GM12878 (cell line): ENCODE data around the gene POLA2.
"Not testable (repeated sequence)": the region's sequence is repeated elsewhere in the genome, so short reads cannot be mapped to it uniquely, and the experiment has no call there.

ENCODE experiments used
- ATF2 ChIP-seq: IDR thresholded peaks from 2 replicates; pipeline ENCODE4 v1.6.1; 2012; ENCODE audit warnings: low read length, inconsistent platforms
- CREM ChIP-seq: IDR thresholded peaks from 2 replicates; pipeline ENCODE4 v1.6.1; 2014; ENCODE audit warnings: antibody characterized with exemption, low read depth
- ETV6 ChIP-seq, 2 experiments: fragments of 450-650 bp in 1 of 2; IDR thresholded peaks in 1 of 2; conservative IDR thresholded peaks in 1 of 2; 2 replicates each; pipeline ENCODE4 v1.6.1; 2014; ENCODE audit warnings: antibody characterized with exemption in 1 of 2, borderline replicate concordance in 1 of 2, low read depth in 1 of 2, mild to moderate bottlenecking in 1 of 2, moderate library complexity in 1 of 2
- FOXM1 ChIP-seq: IDR thresholded peaks from 2 replicates; pipeline ENCODE4 v1.6.1; 2012; ENCODE audit warnings: low read depth, mild to moderate bottlenecking, inconsistent platforms, low read length, moderate library complexity
- SUZ12 ChIP-seq: fragments of 200-600 bp; sonication (generic); IDR thresholded peaks from one replicate; pipeline ENCODE4 v1.6.1; 2018; ENCODE audit warnings: antibody characterized with exemption, mild to moderate bottlenecking; ENCODE audit not compliant: unreplicated experiment
- TCF7 ChIP-seq: IDR thresholded peaks from 2 replicates; pipeline ENCODE4 v1.6.1; 2014; ENCODE audit warnings: antibody characterized with exemption, borderline replicate concordance
- TF ChIP-seq, protein P1 (sequence below), 3 experiments: IDR thresholded peaks in 2 of 3; conservative IDR thresholded peaks in 1 of 3; 2 replicates each; pipeline ENCODE4 v1.5.1; 2011; ENCODE audit warnings: low read depth in 3 of 3, low read length in 3 of 3, mild to moderate bottlenecking in 3 of 3, control low read depth in 2 of 3, moderate library complexity in 2 of 3, inconsistent platforms in 1 of 3, mixed read lengths in 1 of 3; ENCODE audit not compliant: control insufficient read depth in 2 of 3, insufficient read depth in 1 of 3; ENCODE audit errors: extremely low read depth in 1 of 3

GRCh38 chr11:65264747-65265146, 3.0 kb downstream of the POLA2 start:
- TF ChIP-seq SUZ12; ETV6 (conservative IDR thresholded peaks at IDR 0.05 in 1 of 2, IDR thresholded peaks at IDR 0.05 in 1 of 2; ENCODE audit: borderline replicate concordance in 1 of 2, low read depth in 1 of 2); CREM; TCF7; ATF2; FOXM1: not testable (repeated sequence)
- TF ChIP-seq, protein P1, sequence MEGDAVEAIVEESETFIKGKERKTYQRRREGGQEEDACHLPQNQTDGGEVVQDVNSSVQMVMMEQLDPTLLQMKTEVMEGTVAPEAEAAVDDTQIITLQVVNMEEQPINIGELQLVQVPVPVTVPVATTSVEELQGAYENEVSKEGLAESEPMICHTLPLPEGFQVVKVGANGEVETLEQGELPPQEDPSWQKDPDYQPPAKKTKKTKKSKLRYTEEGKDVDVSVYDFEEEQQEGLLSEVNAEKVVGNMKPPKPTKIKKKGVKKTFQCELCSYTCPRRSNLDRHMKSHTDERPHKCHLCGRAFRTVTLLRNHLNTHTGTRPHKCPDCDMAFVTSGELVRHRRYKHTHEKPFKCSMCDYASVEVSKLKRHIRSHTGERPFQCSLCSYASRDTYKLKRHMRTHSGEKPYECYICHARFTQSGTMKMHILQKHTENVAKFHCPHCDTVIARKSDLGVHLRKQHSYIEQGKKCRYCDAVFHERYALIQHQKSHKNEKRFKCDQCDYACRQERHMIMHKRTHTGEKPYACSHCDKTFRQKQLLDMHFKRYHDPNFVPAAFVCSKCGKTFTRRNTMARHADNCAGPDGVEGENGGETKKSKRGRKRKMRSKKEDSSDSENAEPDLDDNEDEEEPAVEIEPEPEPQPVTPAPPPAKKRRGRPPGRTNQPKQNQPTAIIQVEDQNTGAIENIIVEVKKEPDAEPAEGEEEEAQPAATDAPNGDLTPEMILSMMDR (IDR thresholded peaks at IDR 0.05 in 2 of 3, conservative IDR thresholded peaks at IDR 0.05 in 1 of 3; ENCODE audit: control insufficient read depth in 2 of 3, extremely low read depth in 1 of 3, insufficient read depth in 1 of 3, low read depth in 3 of 3, low read length in 3 of 3): not testable (repeated sequence)
